MV-4-11 (cell line): ENCODE results near the gene SDCCAG8.

Source experiments
- DNase-seq: peaks from one replicate; lab custom pipeline; 2025; lab: John Stamatoyannopoulos, UW

Gene SDCCAG8

DNA sequence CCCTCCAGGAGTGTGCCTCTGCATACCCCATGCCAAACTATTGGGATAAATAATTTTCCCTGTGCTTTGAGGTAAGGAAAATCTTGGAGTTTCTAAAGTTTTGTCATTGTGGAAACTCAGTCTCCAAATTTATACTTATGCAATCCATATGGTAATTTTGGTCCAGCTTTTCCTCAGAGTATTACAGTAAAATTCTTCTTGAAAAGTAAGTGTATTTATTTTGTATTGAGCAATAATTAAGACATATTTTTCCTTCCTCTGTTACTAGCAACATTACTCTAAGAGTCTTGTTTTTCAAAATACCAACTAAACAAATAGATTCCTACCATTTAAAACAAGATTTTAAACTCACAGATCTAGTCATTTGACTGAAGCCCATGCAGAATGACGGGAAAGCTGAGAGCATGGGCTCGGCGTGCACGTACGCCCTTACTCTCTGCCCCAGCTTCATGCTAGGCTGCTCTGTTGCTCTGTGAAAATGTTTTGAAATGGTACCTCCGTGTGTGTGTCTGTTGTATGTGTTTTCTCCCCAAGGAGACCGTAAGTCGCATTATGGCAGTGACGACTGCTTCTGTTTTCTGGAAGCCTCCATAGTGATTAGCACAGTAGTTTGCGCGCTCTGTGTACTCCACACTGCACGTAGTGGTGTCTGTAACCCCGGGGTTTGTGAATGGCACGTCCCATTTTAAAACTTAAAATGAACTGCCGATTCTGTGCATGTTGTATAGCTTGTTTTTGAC is 165.3 kb downstream of the SDCCAG8 start:
- DNase-seq, result peak; percentile 16

DNA sequence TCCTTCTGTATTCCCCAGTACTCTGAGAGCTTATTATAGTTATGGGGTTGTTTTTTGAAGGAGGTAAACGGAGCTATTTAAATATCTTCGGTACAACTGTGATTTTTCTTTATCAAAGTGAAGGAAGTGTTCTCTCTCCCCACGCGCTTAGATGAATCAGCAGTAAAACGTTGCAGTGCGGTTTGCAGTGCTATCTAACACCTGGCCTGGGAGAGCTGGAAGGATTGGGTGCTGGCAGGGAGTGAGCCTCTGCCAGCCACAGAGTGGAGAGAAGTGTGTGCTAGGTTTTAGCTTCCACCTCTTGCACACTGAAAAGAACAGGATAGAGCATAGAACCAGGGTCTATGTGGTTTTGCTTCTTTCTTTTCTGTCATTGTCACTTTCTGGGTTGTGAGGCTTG is 165.9 kb downstream of the SDCCAG8 start:
- peak; percentile 70 for DNase-seq

DNA sequence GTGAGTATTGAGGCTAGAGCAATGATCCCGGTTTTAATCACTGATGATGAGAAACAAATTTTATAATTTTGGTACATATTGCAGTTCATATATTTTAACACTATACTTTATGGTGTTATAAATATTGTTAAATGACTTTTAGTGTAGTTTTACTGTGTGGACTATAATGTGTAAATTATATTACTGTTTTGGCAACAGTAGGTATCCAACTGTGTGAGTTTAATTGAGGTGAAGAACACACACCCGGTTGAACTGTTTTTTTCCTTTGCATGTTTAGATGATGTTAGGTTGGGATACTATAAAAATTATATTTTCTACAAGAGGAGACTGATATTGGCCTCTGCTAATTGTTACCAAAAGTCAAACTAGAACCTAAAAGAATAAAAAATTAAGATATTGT is 166.5 kb downstream of the SDCCAG8 start:
- DNase-seq, result no peak

DNA sequence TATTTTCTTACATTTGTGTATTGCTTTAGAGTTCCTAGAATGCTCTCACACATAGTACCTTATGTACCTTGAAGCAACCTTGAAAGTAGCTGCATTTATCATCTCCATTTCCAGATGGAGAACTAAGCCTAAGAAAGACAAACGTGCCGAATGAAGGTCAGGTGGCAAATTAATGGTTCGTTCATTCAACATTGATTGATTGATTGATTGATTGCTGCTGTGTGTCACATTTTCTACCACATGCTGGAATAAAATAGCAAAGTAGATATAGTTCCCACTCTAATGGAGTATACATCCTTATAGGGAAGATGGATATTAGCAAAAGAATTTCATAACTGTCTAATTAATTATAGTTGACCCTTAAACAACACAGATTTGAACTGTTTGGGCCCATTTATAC is 172.2 kb downstream of the SDCCAG8 start:
- DNase-seq, result no peak

DNA sequence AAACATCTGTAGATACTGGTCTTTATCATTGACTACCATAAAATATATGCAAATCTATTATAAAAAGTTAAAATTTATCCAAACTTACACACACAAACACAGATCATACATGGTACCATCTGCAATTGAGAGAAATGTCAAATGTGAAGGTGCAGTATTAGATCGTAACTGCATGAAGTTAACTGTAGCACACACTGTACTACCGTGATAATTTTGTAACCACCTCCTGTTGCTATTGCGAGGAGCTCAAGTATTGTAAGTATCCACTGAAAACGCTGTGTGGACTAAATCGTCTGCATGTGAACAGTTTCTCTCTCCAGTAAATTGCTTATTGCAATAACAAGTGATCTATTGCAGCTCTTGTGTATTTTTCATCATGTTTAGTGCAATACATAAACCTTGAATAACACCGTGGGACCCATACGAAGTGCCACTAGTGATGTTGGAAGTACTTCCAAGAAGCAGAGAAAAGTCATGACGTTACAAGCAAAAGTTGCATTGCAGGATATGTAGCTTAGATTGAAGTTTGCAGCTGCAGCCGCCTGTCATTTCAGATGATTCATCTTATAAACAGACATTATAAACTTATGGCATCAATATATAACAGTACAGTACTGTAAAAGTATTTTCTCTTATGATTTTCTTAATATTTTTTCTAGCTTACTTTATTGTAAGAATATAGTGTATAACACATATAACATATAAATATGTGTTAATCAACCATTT is 172.9 kb downstream of the SDCCAG8 start:
- DNase-seq, result no peak

DNA sequence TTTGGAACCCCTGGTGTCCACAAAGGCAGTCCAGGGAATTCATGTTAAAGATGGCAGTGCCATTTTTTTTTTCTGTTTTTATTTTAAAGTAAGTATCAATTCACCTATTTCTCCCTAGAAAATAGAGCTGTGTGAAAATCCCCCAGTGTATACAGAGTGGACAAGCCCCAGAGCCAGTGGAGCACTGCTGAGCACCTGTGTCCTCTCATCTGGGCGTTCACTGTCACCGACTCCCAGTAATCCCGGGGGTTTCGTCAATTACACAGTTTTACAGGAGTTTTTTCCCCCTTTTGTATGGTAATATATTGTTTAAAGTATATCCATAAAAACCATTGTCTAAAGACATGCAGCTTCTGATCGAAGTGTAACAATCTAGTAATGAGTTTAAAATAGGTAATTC is 175.8 kb downstream of the SDCCAG8 start:
- DNase-seq, result no peak

DNA sequence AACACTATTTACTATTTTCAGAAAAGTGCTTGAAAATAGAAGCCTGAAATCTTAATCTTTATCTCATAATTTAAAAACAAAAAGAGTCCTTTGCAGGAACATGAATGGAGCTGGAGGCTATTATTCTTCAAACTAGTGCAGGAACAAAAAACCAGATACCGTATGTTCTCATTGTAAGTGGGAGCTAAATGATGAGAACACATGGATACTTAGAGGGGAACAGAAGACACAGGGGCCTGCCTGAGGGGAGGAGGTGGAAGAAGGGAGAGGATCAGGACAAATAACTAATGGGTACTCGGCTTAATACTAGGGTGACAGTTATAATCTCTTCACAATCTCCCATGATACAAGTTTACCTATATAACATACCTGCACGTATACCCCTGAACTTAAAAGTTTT is 176.3 kb downstream of the SDCCAG8 start:
- DNase-seq, result no peak

DNA sequence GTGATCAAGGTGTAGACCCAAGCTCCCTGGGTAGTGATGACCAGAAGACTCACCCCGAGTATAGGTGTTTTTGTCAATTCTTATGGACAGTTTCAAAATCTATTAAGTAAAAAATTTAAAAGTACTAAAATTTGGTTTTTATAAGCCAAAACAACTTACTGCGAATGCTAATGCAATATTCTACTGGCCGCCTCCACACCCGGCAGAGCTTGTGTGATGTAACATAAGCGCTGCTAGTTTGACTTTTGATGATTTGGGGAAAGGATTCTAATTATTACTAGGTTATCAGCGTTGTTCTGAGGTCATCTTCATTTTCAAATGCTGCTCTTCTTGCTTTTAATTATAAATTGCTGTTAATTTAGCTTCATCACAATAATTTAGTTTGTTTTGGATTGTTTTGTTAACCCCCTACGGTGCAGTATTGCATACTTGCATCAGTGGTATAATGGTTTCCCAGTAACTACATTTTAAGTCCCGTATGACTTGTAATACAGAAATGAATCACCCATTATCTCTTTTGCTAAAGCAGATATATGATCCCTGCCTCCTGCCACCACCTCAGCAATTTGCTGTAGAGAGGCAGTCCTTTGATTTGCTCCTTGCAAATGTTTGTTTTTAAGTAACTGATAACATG is 178.0 kb downstream of the SDCCAG8 start:
- no peak for DNase-seq

DNA sequence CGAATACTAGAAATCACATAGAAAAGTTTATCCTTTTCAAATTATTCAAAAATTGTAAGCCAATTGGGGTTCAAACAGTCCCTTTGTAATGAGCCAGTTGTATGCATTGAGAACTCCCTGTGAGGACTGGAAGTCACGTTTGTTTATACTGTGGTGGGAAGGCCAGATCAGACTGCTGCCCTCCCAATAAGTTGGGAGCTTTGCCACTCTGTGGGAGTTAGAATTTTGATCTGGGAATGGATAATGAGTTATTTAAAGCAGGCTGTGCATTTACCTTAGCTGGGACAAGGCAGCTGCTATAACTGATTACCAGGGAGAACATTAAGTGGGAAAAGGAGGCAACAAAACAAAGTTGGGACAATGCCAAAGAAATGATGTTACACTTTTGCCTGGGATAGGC is 178.8 kb downstream of the SDCCAG8 start:
- DNase-seq, result no peak

DNA sequence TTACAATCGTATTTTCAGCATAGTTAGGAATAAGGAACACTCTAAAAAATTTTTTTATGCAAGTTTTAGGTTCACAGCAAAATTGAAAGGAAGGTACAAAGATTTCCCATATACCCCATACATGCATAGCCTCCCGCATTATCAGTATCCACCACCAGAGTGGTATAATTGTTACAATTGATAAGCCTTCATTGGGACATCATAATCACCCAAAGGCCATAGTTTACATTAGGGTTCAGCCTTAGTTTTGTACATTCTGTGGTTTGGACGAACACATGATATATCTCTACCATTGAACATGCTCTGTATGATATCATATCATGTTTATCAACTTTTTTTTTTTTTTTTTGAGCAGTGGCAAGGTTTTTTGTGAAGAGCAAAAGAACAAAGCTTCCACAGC is 180.0 kb downstream of the SDCCAG8 start:
- no peak for DNase-seq

DNA sequence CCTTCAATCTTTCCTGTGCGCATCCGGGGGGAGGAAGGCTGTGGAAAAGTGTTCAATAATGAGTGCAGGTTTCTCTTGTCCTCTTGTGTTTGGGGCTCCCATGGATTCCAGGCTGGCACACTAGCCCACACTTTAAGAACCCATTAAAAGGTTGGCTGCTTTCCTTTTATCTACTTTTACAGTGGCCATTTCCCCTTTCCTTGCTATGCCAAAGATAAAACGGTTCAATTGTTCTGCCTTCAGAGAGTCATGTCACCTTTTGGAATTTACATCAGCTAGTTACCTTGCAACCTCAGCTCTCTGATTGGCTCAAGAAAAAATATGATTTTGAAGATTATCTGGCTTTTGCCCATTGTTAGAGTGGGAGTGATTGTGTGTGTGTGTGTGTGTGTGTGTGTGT is 182.3 kb downstream of the SDCCAG8 start:
- DNase-seq, result no peak

DNA sequence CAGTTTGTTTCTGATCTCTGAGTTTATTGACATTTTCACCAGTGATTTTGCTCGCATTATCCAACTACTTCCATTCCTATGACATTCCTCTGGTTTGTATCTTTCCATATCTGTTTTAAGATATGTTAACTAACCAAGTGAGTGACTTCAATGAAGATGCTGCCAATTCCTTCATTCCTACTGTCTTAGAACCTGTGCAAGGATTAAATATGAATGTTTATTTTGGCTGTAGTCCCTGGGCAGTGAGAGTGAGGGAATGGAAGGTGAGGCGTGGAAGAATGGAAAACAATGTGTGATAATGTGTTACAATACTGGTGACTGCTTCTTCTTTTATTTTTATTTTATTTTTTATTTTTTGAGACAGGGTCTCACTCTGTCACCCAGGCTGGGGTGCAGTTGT is 183.0 kb downstream of the SDCCAG8 start:
- no peak for DNase-seq

DNA sequence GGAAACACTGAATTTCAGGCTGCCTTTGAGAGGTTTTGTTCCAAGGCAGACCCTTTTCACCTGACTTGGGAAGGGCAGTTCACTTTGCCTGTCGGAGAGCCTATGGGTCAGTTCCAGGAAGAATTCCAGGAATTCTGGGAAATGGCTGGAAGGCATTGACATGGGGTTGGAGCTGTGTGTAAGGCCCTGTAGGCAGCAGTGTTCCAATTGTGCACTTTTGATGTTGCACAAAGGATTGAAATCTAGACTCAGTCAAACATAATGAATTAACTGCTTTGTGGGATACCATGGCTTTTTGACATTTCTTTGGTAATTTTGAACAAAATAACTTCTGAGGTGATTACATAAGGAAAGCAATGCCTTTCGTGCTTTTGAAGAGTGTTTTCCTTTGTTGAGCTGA is 184.6 kb downstream of the SDCCAG8 start:
- no peak for DNase-seq

DNA sequence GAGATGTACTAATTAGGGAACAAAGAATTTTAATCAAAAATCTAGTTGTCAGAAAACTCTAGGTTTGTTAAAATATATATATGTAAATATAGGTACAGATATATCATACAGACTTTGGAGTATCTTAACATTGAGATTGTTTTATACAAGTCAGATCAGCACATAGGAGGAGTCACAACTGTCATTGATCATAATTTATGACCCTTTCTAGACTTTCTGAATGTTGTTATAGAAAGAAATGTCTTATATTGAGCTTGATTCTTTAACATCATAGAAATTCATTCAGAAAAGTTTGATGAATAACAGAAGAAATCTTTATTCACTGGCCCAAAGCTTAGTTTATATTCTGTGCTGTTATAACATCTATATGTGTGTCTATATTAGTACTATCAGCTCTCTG is 185.8 kb downstream of the SDCCAG8 start:
- DNase-seq, result no peak

DNA sequence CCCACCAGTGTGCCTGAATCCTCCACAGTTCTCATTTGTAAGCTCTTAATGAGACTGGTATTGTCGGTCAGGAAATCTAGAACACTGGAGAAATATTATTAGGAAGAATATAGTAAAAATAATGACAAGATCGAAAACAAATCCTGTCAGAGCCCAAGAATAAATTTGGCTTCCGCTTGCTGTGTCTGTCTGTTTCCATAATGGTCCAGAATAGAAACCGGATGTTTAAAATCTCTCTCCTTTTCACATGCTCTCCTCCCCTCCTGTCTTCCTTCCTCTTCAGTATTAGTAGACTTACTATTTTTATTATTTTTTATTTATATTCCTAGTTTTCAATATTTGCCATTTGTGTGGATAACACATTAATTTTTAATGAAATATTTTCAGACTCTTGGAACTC is 187.7 kb downstream of the SDCCAG8 start:
- peak; percentile 25 for DNase-seq

DNA sequence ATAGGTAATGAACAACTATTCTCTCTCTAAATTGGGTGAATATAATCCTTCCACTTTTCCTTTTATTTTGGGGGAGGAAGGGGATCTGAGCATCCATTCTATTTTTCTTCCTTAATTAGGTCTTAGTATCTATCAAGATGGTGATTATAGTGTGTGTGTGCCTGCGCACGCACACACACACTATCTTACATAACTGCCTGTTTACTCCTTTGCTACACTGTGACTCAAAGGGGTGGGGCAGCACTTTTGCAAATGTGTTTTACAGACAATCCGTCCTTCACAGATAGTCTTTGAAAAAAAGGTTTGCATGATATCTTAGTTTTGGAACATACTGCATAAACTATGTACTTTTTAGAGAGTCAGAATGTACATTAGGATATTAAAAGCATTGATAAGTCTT is 191.5 kb downstream of the SDCCAG8 start:
- DNase-seq, result peak; percentile 65

DNA sequence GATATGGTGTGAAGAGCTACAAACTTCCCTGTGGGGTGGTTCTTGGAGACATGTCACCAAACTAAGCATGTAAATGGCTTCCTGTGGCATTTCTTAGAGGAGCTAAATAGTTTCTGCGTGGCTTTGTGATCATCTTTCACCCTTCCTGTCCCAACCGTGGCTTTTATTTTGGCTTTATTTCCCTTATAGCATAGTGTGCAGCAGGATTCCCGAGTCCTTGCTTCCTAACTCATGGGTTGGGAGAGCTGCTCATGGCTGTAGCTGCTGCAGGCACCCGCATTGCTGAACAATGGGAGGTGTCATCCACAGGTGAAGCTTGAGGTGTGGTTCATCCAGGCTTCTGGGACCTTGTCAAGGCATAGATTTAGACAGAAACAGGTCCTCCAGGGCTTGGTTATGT is 192.0 kb downstream of the SDCCAG8 start:
- no peak for DNase-seq

DNA sequence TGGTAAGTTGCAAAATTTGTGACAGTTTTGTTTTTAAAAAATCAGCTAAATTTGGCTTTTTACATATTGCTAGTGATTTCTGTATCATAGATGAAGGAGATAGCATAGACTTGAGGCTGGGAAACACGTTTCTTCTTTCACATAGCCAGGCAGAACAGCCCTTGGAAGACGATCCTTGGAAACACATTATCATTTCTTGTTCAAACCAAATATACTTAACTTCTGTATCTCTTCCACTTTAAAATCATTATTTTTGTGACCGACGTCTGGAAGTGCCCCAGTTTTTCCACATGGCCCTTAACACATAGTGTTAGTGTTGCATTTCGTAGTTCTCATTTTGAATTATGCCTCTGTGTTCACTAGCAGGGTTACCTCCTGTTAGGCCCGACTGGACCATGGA is 193.5 kb downstream of the SDCCAG8 start:
- no peak for DNase-seq

DNA sequence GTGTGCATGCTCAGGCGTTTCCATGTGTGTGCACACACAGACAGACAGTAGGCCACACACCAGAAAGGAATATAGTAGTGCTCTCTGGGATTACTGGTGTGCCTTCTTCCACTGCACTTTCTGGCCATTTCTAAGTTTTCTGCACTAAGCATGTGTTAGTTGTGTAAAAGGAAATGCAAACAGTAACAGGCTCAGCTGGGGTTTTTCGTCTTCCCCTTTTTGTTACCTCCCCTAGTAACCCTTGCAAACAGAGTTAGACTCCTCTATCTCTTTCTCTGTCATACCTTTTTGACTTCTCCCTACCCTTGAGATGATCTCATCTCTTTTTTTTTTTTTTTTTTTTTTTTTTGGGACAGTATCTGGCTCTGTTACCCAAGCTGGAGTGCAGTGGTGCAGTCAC is 196.3 kb downstream of the SDCCAG8 start:
- peak; percentile 91 for DNase-seq

DNA sequence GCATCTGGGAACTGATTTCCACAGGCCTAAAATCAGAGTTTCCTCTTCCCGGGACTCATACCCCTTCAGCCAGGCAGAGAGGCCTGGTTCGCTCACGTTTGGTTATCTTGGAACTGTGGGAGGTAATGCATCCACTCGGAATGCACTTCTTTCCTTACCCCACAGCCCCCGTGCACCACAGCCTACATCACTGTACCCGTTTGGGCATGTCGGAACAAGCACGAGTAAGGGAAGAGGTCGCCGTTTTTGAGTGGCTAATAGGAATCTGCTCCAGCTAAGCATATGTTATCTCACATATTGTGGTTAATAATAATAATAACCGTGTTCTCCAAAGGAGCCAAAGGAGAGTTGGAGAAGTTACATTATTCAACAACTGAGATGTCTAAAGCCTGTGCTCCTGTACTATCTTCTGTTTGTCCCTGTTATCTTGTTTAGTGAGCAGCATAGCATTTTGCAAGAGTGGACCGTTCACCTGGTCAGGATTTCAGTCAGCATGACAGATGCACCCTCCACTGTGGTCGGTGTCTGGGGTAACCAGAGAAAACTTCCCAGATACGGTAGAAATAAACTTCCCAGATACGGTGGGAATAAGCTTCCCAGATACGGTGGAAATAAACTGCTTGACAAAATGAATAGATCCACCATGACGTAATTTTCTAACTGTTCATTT is 198.6 kb downstream of the SDCCAG8 start:
- no peak for DNase-seq

DNA sequence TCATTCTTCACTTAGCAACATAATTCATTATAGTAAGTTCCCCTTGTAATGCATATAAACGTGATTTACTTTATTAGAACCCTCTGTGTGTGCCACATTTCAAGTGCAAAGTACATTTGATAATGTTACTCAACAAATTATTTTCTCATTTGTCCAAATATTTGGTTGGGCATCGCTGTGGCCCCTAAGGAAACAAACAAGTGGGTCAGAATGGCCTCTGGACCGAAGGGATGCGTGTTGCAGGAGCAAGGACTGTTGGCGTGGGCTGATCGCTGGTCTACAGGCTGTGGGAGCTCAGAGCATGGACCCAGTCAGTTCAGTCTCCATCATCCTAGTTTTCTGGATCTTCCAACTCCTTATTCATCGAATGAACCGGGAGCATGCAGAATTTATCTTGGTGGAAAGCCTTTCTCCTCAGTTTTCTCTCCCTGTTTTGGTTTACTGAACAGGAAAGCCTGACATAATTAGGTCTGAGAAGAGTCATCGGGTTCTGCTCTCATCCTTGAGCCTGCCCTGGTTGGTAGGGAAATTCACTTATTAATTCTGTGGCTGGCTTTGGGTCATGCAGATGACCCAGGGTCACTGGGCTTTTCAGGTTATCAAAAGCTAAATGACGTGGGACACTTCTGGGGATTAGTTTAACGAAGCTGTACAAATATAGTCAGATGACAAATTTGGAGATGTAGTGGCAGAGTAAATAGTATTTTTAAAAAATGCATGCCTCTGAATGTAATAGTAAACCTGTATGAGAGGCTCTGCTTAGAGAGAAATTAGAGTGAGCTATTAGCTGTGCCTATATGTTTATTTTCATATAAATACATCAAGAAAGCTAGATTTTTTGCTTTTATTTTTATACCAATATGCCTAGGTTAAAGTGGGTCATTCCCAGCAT is 200.2 kb downstream of the SDCCAG8 start:
- no peak for DNase-seq
